Measurements from ENCODE around the gene C17orf75. TPM values are rescaled to one million over a fixed set of nuclear protein-coding genes. Genes with fewer than 3 reads are reported as not detected.

C17orf75 gene
- total RNA-seq, 1 donor from 2014 or later = 16.2 TPM

GRCh38 chr17:32302860-32303649 is 38.9 kb downstream of the C17orf75 start:
- Histone ChIP-seq H3K9ac (ENCODE audit: low read length) (no peak overlapping the region), H2AFZ (ENCODE audit: low read depth, low read length) (no peak overlapping the region), H3K4me3 (ENCODE audit: insufficient read depth, low read depth, low read length) (no peak overlapping the region), H3K79me2 (ENCODE audit: insufficient read depth, low read length) (no peaks in the 10 kb centered on the region), H3K27ac (ENCODE audit: low read depth, low read length) (no peak overlapping the region), H4K20me1 (ENCODE audit: insufficient read depth, low read length) (no peaks in the 10 kb centered on the region), H3K27me3 (ENCODE audit: insufficient read depth, low read length) (peaks cover 10% of the 10 kb centered on the region), H3K9me3 (ENCODE audit: insufficient read depth, low read depth, low read length) (no peaks in the 10 kb centered on the region), H3K36me3 (ENCODE audit: insufficient read depth, low read length) (no peaks in the 10 kb centered on the region), H3K4me1 (ENCODE audit: insufficient read depth, low read length) (no peaks in the 10 kb centered on the region), H3K4me2 (ENCODE audit: low read length) (no peak overlapping the region)
- H3K27ac Mint-ChIP-seq (ENCODE audit: unreplicated experiment) = no peak overlapping the region
- H3K4me3 Mint-ChIP-seq (ENCODE audit: unreplicated experiment) = no peak overlapping the region
- H3K9me3 Mint-ChIP-seq (ENCODE audit: unreplicated experiment) = no peaks in the 10 kb centered on the region
- FAIRE-seq (no peak), DNase-seq (ENCODE audit: low read depth) (no peak)
- TF ChIP-seq EZH2 (IDR thresholded peaks at IDR 0.05; ENCODE audit: insufficient read depth, low read length) = no peak
- no peak for TF ChIP-seq CTCF (IDR thresholded peaks at IDR 0.05; ENCODE audit: insufficient read depth, low read depth, low read length)
- H3K27me3 Mint-ChIP-seq (ENCODE audit: low read depth, unreplicated experiment) = peaks cover 19% of the 10 kb centered on the region
- no peaks in the 10 kb centered on the region for H3K36me3 Mint-ChIP-seq (ENCODE audit: low read depth, unreplicated experiment)
- peaks cover 6% of the 10 kb centered on the region for H3K4me1 Mint-ChIP-seq (ENCODE audit: low read depth, unreplicated experiment)

- Mint-ChIP-seq H3K4me3 (ENCODE audit: unreplicated experiment) (no peak overlapping the region), H3K27ac (ENCODE audit: unreplicated experiment) (no peak overlapping the region), H3K27me3 (ENCODE audit: low read depth, unreplicated experiment) (peaks cover 15% of the 10 kb centered on the region), H3K9me3 (ENCODE audit: unreplicated experiment) (no peaks in the 10 kb centered on the region), H3K4me1 (ENCODE audit: low read depth, unreplicated experiment) (peaks cover 6% of the 10 kb centered on the region), H3K36me3 (ENCODE audit: low read depth, unreplicated experiment) (no peaks in the 10 kb centered on the region)
- DNase-seq (ENCODE audit: low read depth) (no peak), FAIRE-seq (no peak)
- H3K4me1 ChIP-seq (ENCODE audit: insufficient read depth, low read length) = no peaks in the 10 kb centered on the region
- TF ChIP-seq CTCF (IDR thresholded peaks at IDR 0.05; ENCODE audit: insufficient read depth, low read depth, low read length) = no peak
- no peaks in the 10 kb centered on the region for H3K9me3 ChIP-seq (ENCODE audit: insufficient read depth, low read depth, low read length)
- no peak overlapping the region for H3K4me3 ChIP-seq (ENCODE audit: insufficient read depth, low read depth, low read length)
- H3K4me2 ChIP-seq (ENCODE audit: low read length) = no peak overlapping the region
- no peak overlapping the region for H2AFZ ChIP-seq (ENCODE audit: low read depth, low read length)
- no peaks in the 10 kb centered on the region for H3K36me3 ChIP-seq (ENCODE audit: insufficient read depth, low read length)
- no peaks in the 10 kb centered on the region for H4K20me1 ChIP-seq (ENCODE audit: insufficient read depth, low read length)
- no peak overlapping the region for H3K9ac ChIP-seq (ENCODE audit: low read length)
- H3K27ac ChIP-seq (ENCODE audit: low read depth, low read length) = no peak overlapping the region
- no peaks in the 10 kb centered on the region for H3K79me2 ChIP-seq (ENCODE audit: insufficient read depth, low read length)
- H3K27me3 ChIP-seq (ENCODE audit: insufficient read depth, low read length) = peaks cover 5% of the 10 kb centered on the region
These were observed 39.9 kb downstream of the C17orf75 start for GRCh38 chr17:32302037-32302436.

GRCh38 chr17:32299580-32300164 is 42.3 kb downstream of the C17orf75 start:
- H3K4me3 Mint-ChIP-seq (ENCODE audit: unreplicated experiment) = no peak overlapping the region
- H3K36me3 Mint-ChIP-seq (ENCODE audit: low read depth, unreplicated experiment) = no peaks in the 10 kb centered on the region
- no peaks in the 10 kb centered on the region for H3K9me3 Mint-ChIP-seq (ENCODE audit: unreplicated experiment)
- Histone ChIP-seq H3K79me2 (ENCODE audit: insufficient read depth, low read length) (no peaks in the 10 kb centered on the region), H3K9me3 (ENCODE audit: insufficient read depth, low read depth, low read length) (no peaks in the 10 kb centered on the region), H3K27ac (ENCODE audit: low read depth, low read length) (no peak overlapping the region), H3K9ac (ENCODE audit: low read length) (no peak overlapping the region), H3K4me2 (ENCODE audit: low read length) (no peak overlapping the region), H3K36me3 (ENCODE audit: insufficient read depth, low read length) (no peaks in the 10 kb centered on the region), H4K20me1 (ENCODE audit: insufficient read depth, low read length) (no peaks in the 10 kb centered on the region), H3K4me1 (ENCODE audit: insufficient read depth, low read length) (no peaks in the 10 kb centered on the region), H3K4me3 (ENCODE audit: insufficient read depth, low read depth, low read length) (no peak overlapping the region), H3K27me3 (ENCODE audit: insufficient read depth, low read length) (peaks cover 5% of the 10 kb centered on the region), H2AFZ (ENCODE audit: low read depth, low read length) (no peak overlapping the region)
- H3K27ac Mint-ChIP-seq (ENCODE audit: unreplicated experiment) = no peak overlapping the region
- no peak for DNase-seq (ENCODE audit: low read depth)
- H3K27me3 Mint-ChIP-seq (ENCODE audit: low read depth, unreplicated experiment) = peaks cover 15% of the 10 kb centered on the region
- no peak for TF ChIP-seq EZH2 (IDR thresholded peaks at IDR 0.05; ENCODE audit: insufficient read depth, low read length)
- TF ChIP-seq CTCF (IDR thresholded peaks at IDR 0.05; ENCODE audit: insufficient read depth, low read depth, low read length) = no peak
- peaks cover 6% of the 10 kb centered on the region for H3K4me1 Mint-ChIP-seq (ENCODE audit: low read depth, unreplicated experiment)
- no peak for FAIRE-seq

Measured in astrocyte (in vitro differentiated cells and primary cell).